Erythroblast (primary cell): ENCODE data around the gene LIN54.

Source experiments
- DNase-seq, 2 experiments: peaks; one replicate each; lab custom pipeline; 2025; lab: John Stamatoyannopoulos, UW
- GATA1 ChIP-seq: IDR thresholded peaks from 2 replicates; pipeline ENCODE4 v1.6.1; 2011; ENCODE audit warnings: low read depth, mild to moderate bottlenecking, control low read depth, low read length, moderate library complexity
- POLR2A ChIP-seq: IDR thresholded peaks from 2 replicates; pipeline ENCODE4 v1.6.1; 2011; ENCODE audit warnings: mild to moderate bottlenecking, low read length

LIN54 gene

DNA sequence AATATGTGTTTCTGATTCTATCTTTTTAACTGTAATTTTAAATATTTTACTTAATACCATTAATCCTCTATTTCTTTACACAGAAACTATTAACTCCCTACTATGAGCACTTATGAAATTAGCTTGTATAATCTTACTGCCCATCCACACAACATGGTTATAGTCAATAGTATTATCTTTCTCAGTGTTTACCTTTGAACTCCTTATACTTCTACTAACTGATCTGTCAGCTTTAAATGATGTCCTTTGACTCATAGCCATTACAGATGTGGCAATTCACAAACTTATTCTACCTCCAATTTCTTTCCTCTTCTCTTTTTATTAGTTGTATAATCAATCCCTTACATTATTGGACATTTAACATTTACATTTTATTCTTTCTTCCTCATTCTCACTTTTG is 125.2 kb downstream of the LIN54 start:
- DNase-seq, result no peak
- TF ChIP-seq POLR2A (no peak), GATA1 (no peak)
